AG04449 (cell line): Measurements from ENCODE around the gene MYLK3.
"Not testable (repeated sequence)": the region's sequence is repeated elsewhere in the genome, so short reads cannot be mapped to it uniquely, and the experiment has no call there.

Experiments used
- CTCF ChIA-PET: fragments of 350-600 bp; formaldehyde crosslinking; extraction: SDS; loops from one replicate; lab custom pipeline; 2021; ENCODE audit warnings: antibody characterized with exemption; lab: Yijun Ruan, JAX
- POLR2A ChIA-PET: fragments of 400-600, 350-600 bp; formaldehyde crosslinking; extraction: SDS; loops from one replicate; lab custom pipeline; 2020; ENCODE audit warnings: antibody characterized with exemption, inconsistent platforms; lab: Yijun Ruan, JAX
- DNase-seq: peaks from one replicate; pipeline ENCODE4 v3.0.0-alpha.2; 2010; ENCODE audit warnings: low read depth, low spot score
- H3K4me3 ChIP-seq: 2 replicates; pipeline ENCODE4 v1.5.1; 2011; ENCODE audit warnings: low read depth, mild to moderate bottlenecking, control low read depth, low read length
- CTCF ChIP-seq: IDR thresholded peaks from one replicate; pipeline ENCODE4 v1.5.1; 2011; ENCODE audit warnings: mild to moderate bottlenecking, moderate library complexity, low read length, control low read depth, inconsistent platforms; ENCODE audit not compliant: insufficient read depth; ENCODE audit errors: missing control alignments

The MYLK3 gene

DNA sequence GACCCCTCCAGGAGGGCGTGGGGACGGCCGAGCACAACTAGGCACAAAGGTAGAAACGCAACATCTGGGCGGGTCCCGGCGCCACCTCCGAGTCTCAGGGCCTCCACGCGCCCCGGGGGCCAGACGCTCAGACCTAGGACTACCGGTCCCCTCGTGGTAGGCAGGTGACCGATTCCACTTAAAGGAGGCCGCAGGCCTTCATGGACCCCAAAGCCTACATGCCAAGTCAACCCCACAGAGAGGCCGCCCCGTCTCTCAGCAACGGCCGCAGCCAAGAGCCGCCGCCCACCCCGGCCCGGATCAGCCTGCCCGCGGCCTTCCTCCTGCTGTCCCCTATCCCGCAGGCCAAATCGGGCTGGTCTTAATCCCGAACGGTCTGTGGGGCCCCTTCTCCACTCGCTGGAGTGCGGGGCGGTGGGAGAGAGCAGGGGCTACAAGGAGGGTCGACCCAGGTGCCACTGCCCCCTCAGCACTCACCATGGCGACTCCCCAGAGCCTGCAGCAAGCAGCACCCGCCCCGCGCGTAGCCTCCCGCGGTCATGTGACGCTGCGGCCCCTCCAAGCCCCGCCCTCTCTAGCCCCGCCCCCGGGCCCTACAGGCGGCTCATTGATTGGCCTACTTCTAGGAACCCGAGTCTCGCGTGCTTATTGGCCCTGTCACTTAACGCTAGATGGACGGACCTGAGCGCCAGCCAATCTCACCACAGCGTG, 59.3 kb downstream of the MYLK3 start, which contains the start of gene VPS35:
TSS of gene VPS35 (minus strand) at position 525 of the 711 bp plus-strand sequence. CDS start at position 480, 45 bp downstream.
- peak; percentile 7 for TF ChIP-seq CTCF
- peak; percentile 93 for DNase-seq
- CTCF ChIA-PET: interaction anchor here (3.7 kb wide), 1 partner anchor 59 kb away, joined by 16 read pairs; no protein-coding TSS in a partner anchor
- peak within 1 kb of the TSS; percentile 89 for H3K4me3 ChIP-seq
- POLR2A ChIA-PET: no interaction called here

GRCh38 chr16:46688101-46688653, 60.0 kb downstream of the MYLK3 start:
- ChIA-PET POLR2A (no interaction called here), CTCF (no interaction called here)
- TF ChIP-seq CTCF: no peak

GRCh38 chr16:46687486-46687885, 60.7 kb downstream of the MYLK3 start:
- CTCF ChIA-PET: interaction anchor here (1.5 to 1.6 kb wide), 3 partner anchors 13 to 114 kb away, joined by 4 to 13 read pairs (median 8); no protein-coding TSS in a partner anchor
- H3K4me3 ChIP-seq: peak overlapping the region; percentile 89
- POLR2A ChIA-PET: no interaction called here
- no peak for TF ChIP-seq CTCF
- no peak for DNase-seq

More at GRCh38 chr16:46688101-46688653, 60.0 kb downstream of the MYLK3 start:
- no peak for DNase-seq
- H3K4me3 ChIP-seq: peak overlapping the region; percentile 89

DNA sequence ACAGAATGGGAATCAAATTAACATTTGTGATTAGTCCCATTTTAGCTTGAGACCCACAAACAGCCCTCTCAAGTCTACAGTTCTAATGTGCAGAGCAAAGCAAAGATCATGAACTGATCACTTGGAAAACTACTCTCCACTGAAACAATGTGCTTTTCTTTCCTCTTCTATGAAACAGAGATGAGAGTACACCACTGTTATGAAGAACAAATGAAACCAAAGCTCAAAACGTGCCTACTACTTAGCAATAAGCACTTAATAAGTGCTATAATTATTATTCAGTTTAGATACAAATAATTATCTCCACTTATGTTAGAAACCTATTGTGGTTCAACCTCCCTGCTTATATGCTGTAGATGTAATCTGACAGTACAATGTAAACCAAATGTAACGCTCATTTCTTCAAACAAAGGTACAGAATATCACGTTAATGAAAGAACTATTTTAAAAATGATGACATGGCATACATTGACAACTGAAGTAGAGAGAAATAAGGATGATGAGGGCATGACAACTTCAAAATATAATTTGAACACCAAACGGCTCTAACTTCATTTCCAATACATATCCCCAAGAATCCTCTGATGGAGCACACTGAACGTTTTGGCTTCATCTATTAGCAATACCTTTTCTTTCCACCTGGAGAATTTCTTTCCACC, 61.2 kb downstream of the MYLK3 start:
- DNase-seq: no peak
- no peak for TF ChIP-seq CTCF
- ChIA-PET CTCF (interaction anchor here (0.6 to 1.6 kb wide), 4 partner anchors 13 to 192 kb away, joined by 3 to 13 read pairs (median 6); no protein-coding TSS in a partner anchor), POLR2A (no interaction called here)
- H3K4me3 ChIP-seq: no peak overlapping the region; the same call in 1 of the 2 replicates

DNA sequence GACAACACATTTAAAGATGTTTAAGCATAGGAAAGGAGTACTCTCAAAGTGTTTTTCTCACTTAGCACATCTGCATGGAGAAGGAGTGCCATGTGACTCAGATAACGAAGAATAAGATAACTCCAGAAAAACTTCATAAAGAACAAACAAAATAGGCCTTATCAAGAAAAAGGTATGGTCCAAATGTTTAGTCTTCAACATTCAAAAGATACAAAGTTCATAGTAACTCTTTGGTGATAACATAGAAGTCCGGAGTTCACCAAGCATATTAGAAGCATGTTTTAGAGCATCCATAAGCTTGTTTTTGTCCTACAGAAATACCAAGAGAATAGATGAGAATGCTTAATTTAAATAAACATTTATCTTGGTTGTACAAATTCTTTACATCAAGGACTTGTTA, 66.3 kb downstream of the MYLK3 start:
- CTCF ChIA-PET: interaction anchor here (1.3 to 1.8 kb wide), 3 partner anchors 8 to 120 kb away, joined by 3 to 8 read pairs (median 6); no protein-coding TSS in a partner anchor
- H3K4me3 ChIP-seq, POLR2A ChIA-PET, DNase-seq: not testable (repeated sequence)

- CTCF ChIA-PET: interaction anchor here (0.7 to 5.5 kb wide), 7 partner anchors 10 to 252 kb away, joined by 3 to 91 read pairs (median 5); no protein-coding TSS in a partner anchor
- H3K4me3 ChIP-seq, POLR2A ChIA-PET, DNase-seq: not testable (repeated sequence)
These were observed 70.2 kb downstream of the MYLK3 start for GRCh38 chr16:46677943-46678342.
